Body of pancreas (tissue), 4 donors: Measurements from ENCODE around the gene GRIK2.

Source experiments
- CTCF ChIP-seq, 7 experiments: fragments of 450-650 bp in 4 of 7; fragments of 200-600 bp in 3 of 7; sonication (generic) in 3 of 7; IDR thresholded peaks; one replicate each; pipeline ENCODE4 v1.5.1; 2016 to 2019; ENCODE audit warnings: antibody characterized with exemption in 7 of 7
- POLR2A ChIP-seq, 3 donors: fragments of 450-650 bp; IDR thresholded peaks; one replicate each; pipeline ENCODE4 v1.6.1; 2016; ENCODE audit warnings: antibody characterized with exemption in 3 of 3, mild to moderate bottlenecking in 2 of 3

GRCh38 chr6:101458826-101459225 is 65.3 kb downstream of the GRIK2 start:
- no peak for TF ChIP-seq CTCF (IDR thresholded peaks at IDR 0.05)
- no peak for TF ChIP-seq POLR2A (IDR thresholded peaks at IDR 0.05)
